A673 (cell line): ENCODE data around the gene IGSF22.

Source experiments
- CTCF ChIP-seq: fragments of 300-800, 200-600 bp; sonication (generic); conservative IDR thresholded peaks from 2 replicates; pipeline ENCODE4 v1.5.1; 2017; ENCODE audit warnings: low read depth, mild to moderate bottlenecking, antibody characterized with exemption, low read length, moderate library complexity, mixed read lengths
- EZH2 ChIP-seq: fragments of 200-600 bp; sonication (generic); IDR thresholded peaks from 2 replicates; pipeline ENCODE4 v1.6.1; 2017; ENCODE audit warnings: borderline replicate concordance, low read depth, mild to moderate bottlenecking, mixed read lengths, antibody characterized with exemption, low read length; ENCODE audit not compliant: poor library complexity, severe bottlenecking

DNA sequence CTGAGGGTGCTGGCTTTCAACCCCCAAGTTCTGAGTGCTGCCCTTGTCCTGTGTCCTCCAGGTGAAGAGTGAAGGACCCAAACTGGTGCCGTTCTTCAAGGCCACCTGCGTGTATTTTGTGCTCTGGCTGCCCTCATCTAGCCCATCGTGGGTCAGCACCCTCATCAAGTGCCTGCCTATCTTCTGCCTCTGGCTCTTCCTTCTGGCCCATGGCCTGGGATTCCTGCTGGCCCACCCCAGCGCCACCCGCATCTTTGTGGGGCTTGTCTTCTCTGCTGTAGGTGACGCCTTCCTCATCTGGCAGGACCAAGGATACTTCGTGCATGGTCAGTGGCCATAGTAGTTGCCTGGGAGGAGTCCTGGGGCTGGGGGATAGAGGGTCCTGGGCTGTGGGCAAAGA lies 25.1 kb downstream of the IGSF22 start:
- TF ChIP-seq CTCF (no peak), EZH2 (no peak)
